ENCODE results near the gene ZFYVE19.

- TF ChIP-seq RCOR1 (IDR thresholded peaks at IDR 0.05; ENCODE audit: insufficient replicate concordance, low read length) (no peak), POLR2A (IDR thresholded peaks at IDR 0.05; ENCODE audit: low read depth, low read length) (no peak), MXI1 (IDR thresholded peaks at IDR 0.05; ENCODE audit: borderline replicate concordance, low read depth, low read length) (no peak), USF2 (IDR thresholded peaks at IDR 0.05; ENCODE audit: low read depth, low read length) (no peak), CTCF (conservative IDR thresholded peaks at IDR 0.05; ENCODE audit: low read depth, low read length) (no peak), MAFK (IDR thresholded peaks at IDR 0.05; ENCODE audit: low read depth, low read length) (no peak), BHLHE40 (IDR thresholded peaks at IDR 0.05; ENCODE audit: low read depth, low read length) (no peak), RAD21 (IDR thresholded peaks at IDR 0.05; ENCODE audit: low read length) (no peak), MAZ (IDR thresholded peaks at IDR 0.05; ENCODE audit: borderline replicate concordance, low read depth, low read length) (no peak)
These were observed 17.8 kb upstream of the ZFYVE19 start for GRCh38 chr15:40789119-40789518.
